SU-DHL-6 (cell line): Measurements from ENCODE around the gene BAIAP2L2.

Source experiments
- H2AFZ ChIP-seq: fragments of 200-600 bp; sonication (generic); 2 replicates; pipeline ENCODE4 v1.6.1; 2014; ENCODE audit warnings: low read depth, mild to moderate bottlenecking, moderate library complexity, mixed read lengths, antibody characterized with exemption, low read length; ENCODE audit not compliant: severe bottlenecking
- H3F3A ChIP-seq: fragments of 200-600 bp; shearing (Covaris generic); 2 replicates; pipeline ENCODE4 v1.6.0; 2016; ENCODE audit warnings: antibody characterized with exemption, mild to moderate bottlenecking; ENCODE audit not compliant: insufficient read depth
- H3K27ac ChIP-seq: fragments of 200-600 bp; sonication (generic); 2 replicates; pipeline ENCODE4 v1.5.1; 2016; ENCODE audit warnings: low read depth, mild to moderate bottlenecking, low read length, moderate library complexity, mixed read lengths
- H3K27me3 ChIP-seq: fragments of 200-600 bp; sonication (generic), shearing (Covaris generic); 2 replicates; pipeline ENCODE4 v1.6.0; 2014; ENCODE audit warnings: mild to moderate bottlenecking, low read length
- H3K36me3 ChIP-seq: fragments of 200-600 bp; sonication (generic); 2 replicates; pipeline ENCODE4 v1.6.1; 2014; ENCODE audit warnings: mild to moderate bottlenecking, low read length, mixed read lengths
- H3K4me2 ChIP-seq: fragments of 300-600, 200-600 bp; shearing (Covaris generic), sonication (generic); 2 replicates; pipeline ENCODE4 v1.6.0; 2014; ENCODE audit warnings: low read length, low read depth, mild to moderate bottlenecking; ENCODE audit not compliant: poor library complexity, severe bottlenecking
- H3K4me3 ChIP-seq: fragments of 200-600 bp; sonication (generic); 2 replicates; pipeline ENCODE4 v1.5.1; 2014; ENCODE audit warnings: antibody characterized with exemption, low read length, mild to moderate bottlenecking, mixed read lengths; ENCODE audit not compliant: insufficient read depth, poor library complexity, severe bottlenecking
- H3K79me2 ChIP-seq: fragments of 200-600 bp; sonication (generic); 2 replicates; pipeline ENCODE4 v1.6.1; 2014; ENCODE audit warnings: mild to moderate bottlenecking, low read length, moderate library complexity; ENCODE audit not compliant: insufficient read depth
- H3K9ac ChIP-seq: fragments of 200-600 bp; sonication (generic); 2 replicates; pipeline ENCODE4 v1.7.0; 2014; ENCODE audit warnings: mild to moderate bottlenecking, low read length
- H3K9me2 ChIP-seq: fragments of 200-600 bp; sonication (generic); replicated peaks from 2 replicates; pipeline ENCODE4 v1.6.1; 2014; ENCODE audit warnings: low read length; ENCODE audit not compliant: insufficient read depth
- H3K9me3 ChIP-seq: fragments of 200-600 bp; sonication (generic); 2 replicates; pipeline ENCODE4 v1.6.1; 2014; ENCODE audit warnings: low read length, mixed read lengths; ENCODE audit not compliant: insufficient read depth
- H4K20me1 ChIP-seq: fragments of 200-600 bp; sonication (generic); 2 replicates; pipeline ENCODE4 v1.6.1; 2014; ENCODE audit warnings: low read depth, mild to moderate bottlenecking, antibody characterized with exemption, low read length, moderate library complexity, mixed read lengths
- EZH2phosphoT487 ChIP-seq: fragments of 200-600 bp; sonication (generic), shearing (Covaris generic); conservative IDR thresholded peaks from 2 replicates; pipeline ENCODE4 v1.6.1; 2018; ENCODE audit warnings: mild to moderate bottlenecking, antibody characterized with exemption, low read length, moderate library complexity, mixed read lengths
- TF ChIP-seq, protein P1 (sequence below): fragments of 200-600 bp; sonication (generic); IDR thresholded peaks from one replicate; pipeline ENCODE4 v1.5.1; 2017; ENCODE audit warnings: antibody characterized with exemption, mild to moderate bottlenecking, low read length, moderate library complexity; ENCODE audit not compliant: insufficient read depth, poor library complexity, severe bottlenecking

The BAIAP2L2 gene

DNA sequence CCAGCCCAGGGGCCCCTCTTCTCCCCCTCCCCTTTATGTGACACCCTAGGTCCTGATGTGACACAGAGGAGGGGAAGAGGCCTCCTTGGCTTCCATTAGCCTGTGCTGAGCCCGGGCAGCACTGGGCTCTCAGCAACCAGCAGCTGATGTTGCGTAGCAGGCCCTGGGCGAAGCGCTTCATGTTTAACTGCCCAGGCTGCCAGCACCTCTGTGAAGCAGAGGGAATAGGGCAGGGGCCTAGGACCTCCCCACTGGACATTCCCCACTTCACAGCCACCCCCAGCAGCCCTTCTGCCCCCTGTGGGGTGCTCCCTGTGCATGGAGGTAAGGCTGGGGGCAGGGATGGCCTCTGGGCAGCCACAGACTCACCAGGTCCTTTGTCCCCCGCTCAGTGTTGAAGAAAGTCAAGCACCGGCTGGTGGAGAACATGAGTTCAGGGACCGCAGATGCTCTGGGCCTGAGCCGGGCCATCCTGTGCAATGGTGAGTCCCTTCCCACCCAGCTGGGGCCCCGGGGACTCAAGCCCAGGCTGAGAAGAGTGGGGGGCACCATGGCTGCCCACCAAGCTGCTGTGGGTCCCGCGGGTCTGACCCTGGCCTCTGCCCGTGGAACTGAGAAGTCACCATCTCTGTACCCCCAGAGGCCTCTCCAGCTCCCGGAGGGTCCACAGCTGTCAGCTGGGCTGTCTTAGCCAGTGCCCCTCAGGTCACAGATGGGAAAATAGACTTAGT, 41.7 kb downstream of the BAIAP2L2 start:
- no peaks in the 10 kb centered on the region for H3K9me2 ChIP-seq
- no peaks in the 10 kb centered on the region for H3K36me3 ChIP-seq
- H4K20me1 ChIP-seq = no peaks in the 10 kb centered on the region
- H3K9ac ChIP-seq = no peak overlapping the region
- H3K27ac ChIP-seq = no peak overlapping the region
- TF ChIP-seq, protein P1, sequence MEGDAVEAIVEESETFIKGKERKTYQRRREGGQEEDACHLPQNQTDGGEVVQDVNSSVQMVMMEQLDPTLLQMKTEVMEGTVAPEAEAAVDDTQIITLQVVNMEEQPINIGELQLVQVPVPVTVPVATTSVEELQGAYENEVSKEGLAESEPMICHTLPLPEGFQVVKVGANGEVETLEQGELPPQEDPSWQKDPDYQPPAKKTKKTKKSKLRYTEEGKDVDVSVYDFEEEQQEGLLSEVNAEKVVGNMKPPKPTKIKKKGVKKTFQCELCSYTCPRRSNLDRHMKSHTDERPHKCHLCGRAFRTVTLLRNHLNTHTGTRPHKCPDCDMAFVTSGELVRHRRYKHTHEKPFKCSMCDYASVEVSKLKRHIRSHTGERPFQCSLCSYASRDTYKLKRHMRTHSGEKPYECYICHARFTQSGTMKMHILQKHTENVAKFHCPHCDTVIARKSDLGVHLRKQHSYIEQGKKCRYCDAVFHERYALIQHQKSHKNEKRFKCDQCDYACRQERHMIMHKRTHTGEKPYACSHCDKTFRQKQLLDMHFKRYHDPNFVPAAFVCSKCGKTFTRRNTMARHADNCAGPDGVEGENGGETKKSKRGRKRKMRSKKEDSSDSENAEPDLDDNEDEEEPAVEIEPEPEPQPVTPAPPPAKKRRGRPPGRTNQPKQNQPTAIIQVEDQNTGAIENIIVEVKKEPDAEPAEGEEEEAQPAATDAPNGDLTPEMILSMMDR = no peak
- TF ChIP-seq EZH2phosphoT487 = no peak
- no peaks in the 10 kb centered on the region for H3K79me2 ChIP-seq
- H3K9me3 ChIP-seq = no peaks in the 10 kb centered on the region
- no peak overlapping the region for H3K4me2 ChIP-seq
- no peak overlapping the region for H2AFZ ChIP-seq
- no peak overlapping the region for H3K4me3 ChIP-seq
- H3K27me3 ChIP-seq = no peaks in the 10 kb centered on the region
- H3F3A ChIP-seq = no peaks in the 10 kb centered on the region

DNA sequence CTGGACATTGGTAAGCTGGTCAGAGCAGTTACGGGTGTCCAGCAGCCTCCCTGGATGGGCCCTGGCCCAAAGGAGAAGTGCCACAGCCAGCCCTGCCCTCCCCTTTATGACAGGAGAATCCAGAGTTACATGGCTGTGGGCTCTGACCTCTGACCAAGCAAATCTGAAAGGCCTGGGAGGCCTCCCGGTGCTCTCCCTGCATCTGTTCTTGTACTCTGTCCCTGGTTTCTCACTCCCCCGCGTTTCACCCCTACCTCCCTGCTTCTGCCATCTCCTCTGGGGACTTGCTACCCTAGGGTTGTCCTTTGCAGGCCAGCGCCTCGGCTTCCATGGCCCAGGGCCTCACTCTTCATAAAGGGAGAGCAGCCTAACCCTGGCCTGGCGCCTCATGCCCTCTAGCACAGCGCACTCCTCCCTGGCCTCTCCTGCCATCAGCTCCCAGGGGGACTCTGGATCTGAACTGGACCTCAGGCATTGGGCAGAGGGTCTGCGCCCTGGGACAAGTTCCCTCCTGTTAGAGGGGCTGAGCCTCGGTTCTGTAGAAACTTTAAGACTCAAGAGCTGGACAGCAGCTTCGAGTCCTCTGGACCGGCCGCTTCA, 42.6 kb downstream of the BAIAP2L2 start:
- H3F3A ChIP-seq = no peaks in the 10 kb centered on the region
- H4K20me1 ChIP-seq = no peaks in the 10 kb centered on the region
- no peak for TF ChIP-seq EZH2phosphoT487
- TF ChIP-seq, protein P1 = no peak
- H3K36me3 ChIP-seq = no peaks in the 10 kb centered on the region
- no peaks in the 10 kb centered on the region for H3K9me3 ChIP-seq
- H3K27ac ChIP-seq = no peak overlapping the region
- H3K4me2 ChIP-seq = no peak overlapping the region
- no peaks in the 10 kb centered on the region for H3K79me2 ChIP-seq
- no peaks in the 10 kb centered on the region for H3K9me2 ChIP-seq
- H3K9ac ChIP-seq = no peak overlapping the region
- no peak overlapping the region for H2AFZ ChIP-seq
- H3K4me3 ChIP-seq = no peak overlapping the region
- H3K27me3 ChIP-seq = no peaks in the 10 kb centered on the region

DNA sequence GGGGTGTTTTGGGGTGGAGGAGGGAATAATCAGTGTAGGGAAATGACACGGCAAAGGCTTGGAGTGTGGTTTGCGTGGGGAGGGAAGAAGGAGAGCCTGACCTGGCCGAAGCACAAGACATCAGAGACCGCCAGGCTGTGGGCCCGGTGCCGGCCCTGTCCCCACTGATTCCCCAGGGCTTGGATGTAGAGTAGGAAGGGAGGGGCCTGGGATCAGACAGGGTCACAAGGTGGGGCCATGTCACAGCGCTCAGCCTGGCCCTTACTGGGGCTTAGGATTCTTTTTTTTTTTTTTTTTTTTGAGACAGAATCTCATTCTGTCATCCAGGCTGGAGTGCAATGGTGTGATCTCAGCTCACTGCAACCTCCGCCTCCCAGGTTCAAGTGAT, 43.5 kb downstream of the BAIAP2L2 start:
- H3K36me3 ChIP-seq = no peaks in the 10 kb centered on the region
- TF ChIP-seq, protein P1 = no peak
- TF ChIP-seq EZH2phosphoT487 = no peak
- no peaks in the 10 kb centered on the region for H3K9me2 ChIP-seq
- no peak overlapping the region for H3K9ac ChIP-seq
- no peaks in the 10 kb centered on the region for H3K27me3 ChIP-seq
- no peaks in the 10 kb centered on the region for H4K20me1 ChIP-seq
- no peaks in the 10 kb centered on the region for H3K79me2 ChIP-seq
- no peak overlapping the region for H3K4me2 ChIP-seq
- no peak overlapping the region for H2AFZ ChIP-seq
- no peak overlapping the region for H3K4me3 ChIP-seq
- H3K27ac ChIP-seq = no peak overlapping the region
- no peaks in the 10 kb centered on the region for H3F3A ChIP-seq
- H3K9me3 ChIP-seq = no peaks in the 10 kb centered on the region
